ENCODE measurements around the gene CLIP4. TPM values are rescaled to one million over a fixed set of nuclear protein-coding genes. Genes with fewer than 3 reads are reported as not detected.

CLIP4 gene
- total RNA-seq, 3 donors from 2014 or later (not counting 1 experiment from before 2014, with no cell fraction given) = 56.8 to 88.0 (median 72.6) TPM

DNA sequence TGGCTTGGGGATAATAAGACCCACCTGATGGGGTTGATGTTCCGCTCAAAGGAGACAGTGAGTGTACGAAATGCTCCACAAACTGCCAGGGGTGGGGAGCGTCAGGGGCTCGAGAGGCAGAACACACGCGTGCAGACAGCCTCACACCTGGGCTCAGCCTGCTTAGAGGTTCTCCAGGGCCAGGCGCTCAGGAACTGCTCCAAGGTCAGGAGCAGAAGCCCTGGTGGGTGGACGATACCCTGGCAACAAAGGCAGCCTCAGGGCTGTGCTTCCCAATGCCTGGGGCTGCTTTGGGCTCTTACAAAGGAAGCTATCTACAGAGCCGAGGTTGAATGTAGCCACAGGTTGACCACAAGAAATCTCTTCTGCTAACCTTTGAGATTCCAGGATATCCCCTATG lies 114.4 kb downstream of the CLIP4 start:
- Histone ChIP-seq H3K36me3 (ENCODE audit: control insufficient read depth, insufficient read depth, low read length) (no peaks in the 10 kb centered on the region), H3K9me3 (ENCODE audit: control insufficient read depth, insufficient read depth, low read length) (no peaks in the 10 kb centered on the region), H3K4me1 (ENCODE audit: control insufficient read depth, insufficient read depth, low read length) (no peaks in the 10 kb centered on the region), H3K4me3 (ENCODE audit: low read length) (no peak overlapping the region), H3K27ac (ENCODE audit: low read length) (no peak overlapping the region), H3K27me3 (ENCODE audit: control insufficient read depth, insufficient read depth, low read length) (no peaks in the 10 kb centered on the region)
- intact Hi-C loops (cut with micrococcal nuclease) = no loop called here
- Mint-ChIP-seq H3K27ac (no peak overlapping the region), H3K9me3 (no peaks in the 10 kb centered on the region), H3K36me3 (no peaks in the 10 kb centered on the region), H3K27me3 (ENCODE audit: low read depth in 2 of 2) (peaks cover 0 to 12% of the 10 kb centered on the region in 2 donors), H3K4me3 (no peak overlapping the region), H3K4me1 (no peaks in the 10 kb centered on the region)
- DNase-seq = no peak
- TF ChIP-seq, protein P1, sequence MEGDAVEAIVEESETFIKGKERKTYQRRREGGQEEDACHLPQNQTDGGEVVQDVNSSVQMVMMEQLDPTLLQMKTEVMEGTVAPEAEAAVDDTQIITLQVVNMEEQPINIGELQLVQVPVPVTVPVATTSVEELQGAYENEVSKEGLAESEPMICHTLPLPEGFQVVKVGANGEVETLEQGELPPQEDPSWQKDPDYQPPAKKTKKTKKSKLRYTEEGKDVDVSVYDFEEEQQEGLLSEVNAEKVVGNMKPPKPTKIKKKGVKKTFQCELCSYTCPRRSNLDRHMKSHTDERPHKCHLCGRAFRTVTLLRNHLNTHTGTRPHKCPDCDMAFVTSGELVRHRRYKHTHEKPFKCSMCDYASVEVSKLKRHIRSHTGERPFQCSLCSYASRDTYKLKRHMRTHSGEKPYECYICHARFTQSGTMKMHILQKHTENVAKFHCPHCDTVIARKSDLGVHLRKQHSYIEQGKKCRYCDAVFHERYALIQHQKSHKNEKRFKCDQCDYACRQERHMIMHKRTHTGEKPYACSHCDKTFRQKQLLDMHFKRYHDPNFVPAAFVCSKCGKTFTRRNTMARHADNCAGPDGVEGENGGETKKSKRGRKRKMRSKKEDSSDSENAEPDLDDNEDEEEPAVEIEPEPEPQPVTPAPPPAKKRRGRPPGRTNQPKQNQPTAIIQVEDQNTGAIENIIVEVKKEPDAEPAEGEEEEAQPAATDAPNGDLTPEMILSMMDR (IDR thresholded peaks at IDR 0.05) = no peak
- no peak for ATAC-seq
- WGBS (ENCODE audit: insufficient coverage) = 82% methylated on average over 9 of the region's 9 CpGs

GRCh38 chr2:29232041-29232440 lies 116.8 kb downstream of the CLIP4 start:
- ATAC-seq (no peak), DNase-seq (no peak)
- WGBS (ENCODE audit: insufficient coverage) = 92% methylated on average over 14 of the region's 14 CpGs
- H3K27ac ChIP-seq (ENCODE audit: low read length) = no peak overlapping the region
- H3K4me3 ChIP-seq (ENCODE audit: low read length) = no peak overlapping the region
- no peaks in the 10 kb centered on the region for H3K36me3 ChIP-seq (ENCODE audit: control insufficient read depth, insufficient read depth, low read length)
- no peaks in the 10 kb centered on the region for H3K36me3 Mint-ChIP-seq
- H3K9me3 Mint-ChIP-seq = no peaks in the 10 kb centered on the region
- no peaks in the 10 kb centered on the region for H3K4me1 Mint-ChIP-seq
- no peak overlapping the region for H3K27ac Mint-ChIP-seq
- no peaks in the 10 kb centered on the region for H3K9me3 ChIP-seq (ENCODE audit: control insufficient read depth, insufficient read depth, low read length)
- H3K27me3 ChIP-seq (ENCODE audit: control insufficient read depth, insufficient read depth, low read length) = no peaks in the 10 kb centered on the region
- H3K27me3 Mint-ChIP-seq (ENCODE audit: low read depth in 2 of 2) = peaks cover 0 to 18% of the 10 kb centered on the region in 2 donors
- no peaks in the 10 kb centered on the region for H3K4me1 ChIP-seq (ENCODE audit: control insufficient read depth, insufficient read depth, low read length)
- TF ChIP-seq, protein P1 (IDR thresholded peaks at IDR 0.05) = no peak
- intact Hi-C loops (cut with micrococcal nuclease) = no loop called here
- no peak overlapping the region for H3K4me3 Mint-ChIP-seq

DNA sequence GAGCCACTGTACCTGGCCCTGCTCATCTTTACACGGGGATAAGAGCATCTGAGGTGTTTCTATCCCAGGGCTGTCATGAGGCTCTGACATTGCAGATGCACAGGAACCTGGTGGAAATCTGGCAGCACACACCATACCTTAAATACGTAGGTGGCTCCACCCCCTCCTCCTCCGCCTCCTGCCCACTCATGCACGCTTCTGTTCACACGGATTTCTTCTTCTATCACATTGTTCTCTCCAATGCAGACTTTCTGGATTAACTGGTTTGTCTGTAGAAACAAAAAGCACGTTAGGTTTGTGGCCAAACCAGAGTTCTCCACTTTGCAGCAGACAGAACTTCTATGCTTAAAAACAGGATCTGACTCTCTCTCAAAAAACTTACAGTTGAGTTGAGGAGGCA lies 118.2 kb downstream of the CLIP4 start:
- WGBS (ENCODE audit: insufficient coverage) = 71% methylated on average over 6 of the region's 6 CpGs
- Histone ChIP-seq H3K27me3 (ENCODE audit: control insufficient read depth, insufficient read depth, low read length) (no peaks in the 10 kb centered on the region), H3K4me1 (ENCODE audit: control insufficient read depth, insufficient read depth, low read length) (no peaks in the 10 kb centered on the region), H3K9me3 (ENCODE audit: control insufficient read depth, insufficient read depth, low read length) (no peaks in the 10 kb centered on the region), H3K36me3 (ENCODE audit: control insufficient read depth, insufficient read depth, low read length) (no peaks in the 10 kb centered on the region), H3K27ac (ENCODE audit: low read length) (no peak overlapping the region), H3K4me3 (ENCODE audit: low read length) (no peak overlapping the region)
- TF ChIP-seq, protein P1 (IDR thresholded peaks at IDR 0.05) = no peak
- intact Hi-C loops (cut with micrococcal nuclease) = no loop called here
- H3K4me1 Mint-ChIP-seq = no peaks in the 10 kb centered on the region
- H3K27me3 Mint-ChIP-seq (ENCODE audit: low read depth in 2 of 2) = peaks cover 0 to 23% of the 10 kb centered on the region in 2 donors
- ATAC-seq = no peak
- no peaks in the 10 kb centered on the region for H3K9me3 Mint-ChIP-seq
- no peak overlapping the region for H3K27ac Mint-ChIP-seq
- DNase-seq = no peak
- H3K4me3 Mint-ChIP-seq = no peak overlapping the region
- H3K36me3 Mint-ChIP-seq = no peaks in the 10 kb centered on the region

DNA sequence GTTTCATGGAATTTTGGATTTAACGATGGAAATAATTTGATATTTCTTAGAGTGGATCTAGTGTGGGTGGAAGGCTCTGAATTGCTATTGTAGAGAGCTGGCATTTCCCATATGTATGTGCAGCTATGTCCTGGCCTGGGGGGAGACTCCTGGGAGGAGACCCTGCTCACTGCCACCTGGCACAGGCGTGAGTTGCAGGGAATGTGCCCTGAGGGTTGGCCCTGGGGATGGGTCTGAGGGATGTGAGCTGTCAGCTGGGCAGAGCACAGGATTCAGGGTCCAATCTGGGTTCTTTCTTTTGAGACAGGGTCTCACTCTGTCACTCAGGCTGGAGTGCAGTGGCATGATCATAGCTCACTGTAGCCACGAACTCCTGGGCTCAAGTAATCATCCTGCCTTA lies 120.2 kb downstream of the CLIP4 start:
- 80% methylated on average over 3 of the region's 3 CpGs for WGBS (ENCODE audit: insufficient coverage)
- no peaks in the 10 kb centered on the region for H3K4me1 Mint-ChIP-seq
- no peak for ATAC-seq
- Histone ChIP-seq H3K4me1 (ENCODE audit: control insufficient read depth, insufficient read depth, low read length) (no peaks in the 10 kb centered on the region), H3K4me3 (ENCODE audit: low read length) (no peak overlapping the region), H3K36me3 (ENCODE audit: control insufficient read depth, insufficient read depth, low read length) (no peaks in the 10 kb centered on the region), H3K27ac (ENCODE audit: low read length) (no peak overlapping the region), H3K27me3 (ENCODE audit: control insufficient read depth, insufficient read depth, low read length) (no peaks in the 10 kb centered on the region), H3K9me3 (ENCODE audit: control insufficient read depth, insufficient read depth, low read length) (no peaks in the 10 kb centered on the region)
- DNase-seq = no peak
- intact Hi-C loops (cut with micrococcal nuclease) = no loop called here
- H3K27me3 Mint-ChIP-seq (ENCODE audit: low read depth in 2 of 2) = peaks cover 0 to 18% of the 10 kb centered on the region in 2 donors
- H3K27ac Mint-ChIP-seq = no peak overlapping the region
- H3K9me3 Mint-ChIP-seq = no peaks in the 10 kb centered on the region
- TF ChIP-seq, protein P1 (IDR thresholded peaks at IDR 0.05) = no peak
- H3K36me3 Mint-ChIP-seq = no peaks in the 10 kb centered on the region
- H3K4me3 Mint-ChIP-seq = no peak overlapping the region
